GM21529 (cell line): ENCODE measurements around the gene HHIP.
"Not testable (repeated sequence)": the region's sequence is repeated elsewhere in the genome, so short reads cannot be mapped to it uniquely, and the experiment has no call there.

Source experiments
- ATAC-seq: cut with Tn5 transposase; IDR thresholded peaks from one replicate; pipeline ENCODE4 v1.9.1; 2021; ENCODE audit not compliant: unreplicated experiment

Gene HHIP

DNA sequence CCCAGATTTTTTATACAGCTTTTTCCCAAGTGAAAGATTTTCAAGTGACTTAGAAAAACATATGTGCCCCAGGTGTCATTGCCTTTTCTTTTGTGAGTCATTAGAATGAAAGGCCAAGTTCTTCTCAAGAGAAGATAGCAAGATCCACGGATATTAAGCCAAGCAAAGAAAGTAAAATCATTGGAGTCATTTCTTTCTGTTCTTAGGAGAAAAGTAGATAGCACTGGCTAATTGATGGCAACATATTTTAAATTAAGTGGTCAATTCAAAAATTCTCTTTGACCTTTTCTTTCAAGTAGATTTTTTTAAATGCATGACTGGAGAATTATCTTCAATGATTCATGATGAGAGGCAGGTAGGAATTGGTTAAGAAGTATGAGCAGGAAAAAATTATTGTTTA lies 94.4 kb downstream of the HHIP start:
- ATAC-seq: no peak

DNA sequence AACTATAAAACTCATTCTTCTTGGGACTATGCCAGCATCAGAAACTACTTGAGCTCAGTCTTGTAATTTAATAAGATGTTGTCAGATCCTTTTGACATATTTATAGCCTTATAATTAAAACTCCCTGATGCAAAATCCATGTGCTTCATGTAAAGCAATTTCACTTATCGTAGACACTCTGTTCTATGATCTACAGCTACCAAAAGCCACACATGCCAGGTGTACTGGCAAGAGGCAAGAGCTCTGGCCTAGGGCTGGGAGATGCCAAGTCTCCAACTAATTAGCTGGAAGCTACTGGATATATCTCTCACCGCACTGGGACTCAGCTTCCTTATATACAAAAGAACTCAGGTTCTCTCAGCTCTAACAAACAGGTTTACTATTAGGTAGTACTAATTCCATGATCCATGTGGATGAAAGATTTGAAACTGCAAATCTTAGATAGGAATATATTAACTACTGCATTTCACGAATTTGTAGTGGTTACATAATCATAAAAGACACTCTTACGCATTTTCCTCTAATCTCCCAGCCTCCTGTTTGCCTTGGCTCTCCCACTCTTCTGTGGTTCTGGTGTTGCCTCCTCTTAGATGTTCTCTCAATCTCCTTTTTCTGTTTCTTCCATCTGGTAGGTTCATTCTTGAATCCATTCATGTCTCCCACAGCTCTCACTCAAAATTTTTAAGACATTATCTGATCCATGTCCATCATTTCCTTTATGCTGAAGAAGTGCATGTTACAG lies 103.0 kb downstream of the HHIP start:
- no peak for ATAC-seq

DNA sequence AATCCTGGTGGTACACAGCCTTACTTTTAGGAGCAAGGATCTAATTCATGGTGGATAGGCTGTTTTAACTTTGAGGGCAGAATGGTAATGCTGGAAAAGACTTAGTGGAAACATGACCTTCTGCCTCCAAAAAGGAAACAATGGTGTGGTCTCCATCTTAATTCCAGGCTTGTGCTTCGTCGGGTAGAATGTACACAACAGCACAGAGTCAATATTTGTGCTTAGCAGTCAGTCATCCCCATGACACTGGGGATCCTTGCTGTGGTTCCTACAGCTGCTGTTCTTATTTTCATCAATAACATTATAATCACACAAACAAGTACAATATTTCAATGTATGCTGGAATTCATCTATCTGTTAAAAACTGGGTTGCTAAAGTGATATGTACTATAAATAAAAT lies 104.4 kb downstream of the HHIP start:
- ATAC-seq: no peak

DNA sequence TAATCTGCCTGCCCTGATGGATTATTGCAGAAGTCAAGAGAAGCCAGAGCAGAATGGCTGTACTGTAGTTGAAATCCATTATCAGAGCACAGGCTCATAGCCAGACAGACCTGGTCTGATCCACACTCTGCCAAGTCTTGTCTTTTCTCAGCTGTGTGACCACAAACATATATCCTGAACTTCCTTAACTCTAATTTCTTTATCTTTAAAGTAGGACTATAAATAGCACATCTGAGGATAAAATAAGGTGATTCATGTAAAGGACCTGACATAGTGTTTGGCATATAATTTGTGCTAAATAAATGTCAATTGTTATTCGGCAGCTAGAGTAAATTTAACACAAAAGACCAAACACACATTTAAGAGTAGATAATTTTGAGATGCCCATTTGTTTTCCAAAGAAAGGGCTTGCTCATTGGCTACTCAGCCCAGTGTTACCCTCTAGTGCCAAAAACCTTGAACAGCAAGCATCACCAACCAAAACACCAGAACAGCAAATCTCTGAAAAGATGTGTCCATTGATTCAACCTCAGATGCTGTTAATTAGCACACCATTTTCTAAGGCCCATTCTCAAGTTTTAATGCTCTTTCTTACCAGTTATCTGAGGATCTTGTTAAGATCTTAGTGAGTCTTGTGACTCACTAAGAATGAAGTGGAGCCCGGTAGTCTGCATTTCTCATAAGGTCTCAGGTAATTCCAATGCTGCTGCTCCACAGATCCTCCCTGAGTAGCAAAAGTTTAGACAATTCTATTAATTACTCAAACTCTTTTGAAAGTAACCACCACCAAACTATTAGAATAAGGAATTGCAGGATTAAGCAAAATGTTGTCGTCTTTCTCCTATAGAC lies 108.8 kb downstream of the HHIP start:
- no peak for ATAC-seq

DNA sequence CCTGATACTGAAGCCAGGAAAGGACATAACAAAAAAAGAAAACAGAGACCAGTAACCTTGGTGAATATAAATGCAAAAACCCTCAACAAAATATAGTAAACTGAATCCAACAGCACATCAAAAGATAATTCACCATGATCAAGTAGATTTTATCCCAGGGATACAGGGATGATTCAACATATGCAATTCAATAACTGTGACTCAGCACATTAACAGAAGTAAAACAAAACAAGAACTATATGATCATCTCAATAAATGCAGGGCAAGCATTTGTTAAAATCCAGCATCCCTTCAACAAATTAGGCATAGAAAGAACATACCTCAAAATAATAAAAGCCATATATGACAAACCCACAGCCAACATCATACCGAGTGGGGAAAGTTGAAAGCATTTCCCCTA lies 112.0 kb downstream of the HHIP start:
- ATAC-seq: no peak

DNA sequence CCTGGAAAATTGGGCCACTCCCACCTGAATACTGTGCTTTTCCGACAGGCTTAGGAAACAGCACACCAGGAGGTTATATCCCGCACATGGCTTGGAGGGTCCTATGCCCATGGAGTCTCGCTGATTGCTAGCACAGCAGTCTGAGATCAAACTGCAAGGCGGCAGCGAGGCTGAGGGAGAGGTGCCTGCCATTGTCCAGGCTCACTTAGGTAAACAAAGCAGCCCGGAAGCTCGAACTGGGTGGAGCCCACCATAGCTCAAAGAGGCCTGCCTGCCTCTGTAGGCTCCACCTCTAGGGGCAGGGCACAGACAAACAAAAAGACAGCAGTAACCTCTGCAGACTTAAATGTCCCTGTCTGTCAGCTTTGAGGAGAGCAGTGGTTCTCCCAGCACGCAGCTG lies 122.9 kb downstream of the HHIP start:
- ATAC-seq: not testable (repeated sequence)

DNA sequence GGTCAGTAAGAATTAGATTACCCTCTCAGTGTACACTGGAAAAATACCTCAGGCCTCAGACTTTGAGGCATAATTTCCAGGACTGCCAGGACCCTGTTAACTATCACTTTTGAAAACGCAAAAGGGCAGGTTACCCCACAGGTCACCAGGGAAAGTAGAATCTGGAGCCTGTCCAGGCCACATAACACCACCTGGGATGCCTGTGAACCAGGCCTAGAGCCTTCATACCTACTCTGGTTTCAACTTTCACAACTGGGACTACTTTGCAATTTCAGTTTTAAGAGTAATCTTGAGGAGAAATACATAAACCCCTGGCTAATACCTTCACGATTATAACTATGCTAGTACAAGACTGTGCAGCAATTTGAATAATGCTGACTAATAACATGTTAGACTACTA lies 132.4 kb downstream of the HHIP start:
- ATAC-seq: no peak

DNA sequence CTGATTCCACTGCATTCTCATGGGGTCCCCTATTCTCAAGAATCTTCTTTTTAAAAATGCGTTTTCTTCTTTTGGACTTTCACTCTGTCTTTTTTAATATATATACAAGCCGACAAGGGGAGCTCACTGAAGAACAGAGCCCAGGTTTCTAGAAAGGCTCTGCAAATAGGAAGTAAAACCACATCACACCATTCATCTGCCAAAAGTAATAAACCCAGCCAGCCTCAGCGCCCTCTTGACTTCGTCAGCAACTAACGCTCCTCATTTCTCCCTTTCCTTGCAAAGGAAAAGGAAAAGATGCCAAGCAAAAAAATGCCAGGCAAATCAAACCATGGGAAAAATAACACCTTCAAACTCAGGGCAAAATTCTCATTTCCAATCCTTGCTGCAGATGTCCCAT lies 136.4 kb downstream of the HHIP start:
- no peak for ATAC-seq

DNA sequence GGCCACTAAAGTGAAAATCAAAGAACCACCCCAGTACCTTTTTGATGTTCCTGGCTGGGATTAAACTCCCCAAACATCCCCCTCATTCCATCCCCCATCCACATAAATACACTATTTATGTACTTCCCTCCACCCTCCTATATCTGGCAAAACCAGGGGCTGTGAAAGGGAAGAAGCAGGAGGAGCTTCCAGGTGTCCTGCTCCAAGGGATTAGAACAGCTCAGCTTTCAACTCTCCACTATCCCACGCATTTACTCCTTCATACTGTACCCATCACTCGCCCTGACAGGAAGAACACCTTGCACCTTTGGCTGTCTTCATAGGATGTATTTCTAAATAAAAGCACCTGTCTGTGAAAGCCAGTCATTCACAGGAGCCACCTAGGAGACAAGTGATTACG lies 140.0 kb downstream of the HHIP start:
- ATAC-seq: no peak

DNA sequence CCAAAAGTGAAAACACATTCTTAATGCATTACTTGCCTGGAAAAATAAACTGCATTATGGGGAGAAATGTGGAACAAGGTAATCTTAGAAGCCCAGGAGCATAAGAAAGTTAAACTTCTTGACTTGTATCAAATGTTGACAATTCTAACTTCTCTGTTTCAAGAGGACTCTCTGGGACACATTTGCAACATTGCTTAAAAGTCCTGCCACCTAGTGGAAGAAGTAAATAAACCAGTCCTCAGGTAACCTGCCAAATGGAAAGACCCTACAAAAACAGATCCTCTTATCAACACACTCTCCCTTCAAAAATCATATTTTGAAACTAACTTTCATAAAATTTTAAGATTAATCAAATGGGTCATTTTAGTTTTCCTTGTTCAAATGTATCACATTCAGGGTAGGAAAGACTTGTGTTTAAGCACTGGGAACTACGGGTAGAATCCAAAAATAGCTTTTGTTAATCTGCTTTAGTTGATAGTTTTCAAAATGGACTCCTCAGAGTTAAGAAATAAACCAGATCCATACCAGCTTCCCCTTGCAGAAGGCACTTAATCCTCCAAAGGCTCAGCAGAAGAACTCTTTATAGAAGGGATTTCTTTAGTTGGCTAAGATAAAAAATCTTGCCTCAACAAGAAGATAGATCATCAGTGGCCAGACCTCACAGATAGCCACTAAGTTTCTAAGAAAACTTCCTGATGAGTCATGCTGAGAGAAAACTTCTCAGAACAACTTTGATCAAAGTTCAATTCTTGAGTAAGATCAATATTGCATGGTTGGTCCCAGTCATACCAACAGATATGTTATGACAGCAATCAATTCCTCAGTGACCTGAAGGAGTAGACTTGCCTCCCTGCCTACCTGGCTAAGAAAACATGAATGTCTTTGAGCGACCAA lies 141.7 kb downstream of the HHIP start:
- peak; percentile 76 for ATAC-seq

DNA sequence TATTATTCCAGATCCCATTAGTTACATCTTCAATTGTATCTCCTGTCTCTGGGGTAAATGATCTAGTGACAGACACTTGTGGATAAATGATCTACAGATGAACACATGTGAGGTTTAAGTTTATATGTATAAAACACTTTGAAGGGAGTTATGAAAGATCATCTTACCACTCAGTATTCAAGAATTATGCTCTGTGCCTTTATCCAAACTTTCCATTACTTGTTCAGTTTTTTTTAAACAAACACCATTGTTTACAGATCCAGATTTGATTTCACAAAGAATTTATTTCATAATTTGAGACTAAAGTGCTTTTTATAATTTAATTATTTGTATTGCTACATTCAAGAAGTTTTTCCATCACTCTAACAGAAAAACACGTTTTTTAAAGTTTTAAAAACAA lies 142.5 kb downstream of the HHIP start:
- ATAC-seq: no peak

DNA sequence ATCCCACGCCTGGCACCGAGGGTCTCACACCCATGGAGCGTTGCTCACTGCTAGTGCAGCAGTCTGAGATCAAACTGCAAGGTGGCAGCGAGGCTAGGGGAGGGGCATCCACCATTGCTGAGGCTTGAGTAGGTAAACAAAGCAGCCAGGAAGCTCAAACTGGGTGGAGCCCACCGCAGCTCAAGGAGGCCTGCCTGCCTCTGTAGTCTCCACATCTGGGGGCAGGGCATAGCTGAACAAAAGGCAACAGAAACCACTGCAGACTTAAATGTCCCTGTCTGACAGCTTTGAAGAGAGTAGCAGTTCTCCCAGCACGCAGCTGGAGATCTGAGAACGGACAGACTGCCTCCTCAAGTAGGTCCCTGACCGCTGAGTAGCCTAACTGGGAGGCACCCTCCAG lies 146.0 kb downstream of the HHIP start:
- ATAC-seq: not testable (repeated sequence)
